Astrocyte of the hippocampus (primary cell): ENCODE measurements around the gene DPF3.

Source experiments
- DNase-seq: peaks from one replicate; pipeline ENCODE4 v3.0.0; 2011; ENCODE audit warnings: low read depth, low spot score

The DPF3 gene

DNA sequence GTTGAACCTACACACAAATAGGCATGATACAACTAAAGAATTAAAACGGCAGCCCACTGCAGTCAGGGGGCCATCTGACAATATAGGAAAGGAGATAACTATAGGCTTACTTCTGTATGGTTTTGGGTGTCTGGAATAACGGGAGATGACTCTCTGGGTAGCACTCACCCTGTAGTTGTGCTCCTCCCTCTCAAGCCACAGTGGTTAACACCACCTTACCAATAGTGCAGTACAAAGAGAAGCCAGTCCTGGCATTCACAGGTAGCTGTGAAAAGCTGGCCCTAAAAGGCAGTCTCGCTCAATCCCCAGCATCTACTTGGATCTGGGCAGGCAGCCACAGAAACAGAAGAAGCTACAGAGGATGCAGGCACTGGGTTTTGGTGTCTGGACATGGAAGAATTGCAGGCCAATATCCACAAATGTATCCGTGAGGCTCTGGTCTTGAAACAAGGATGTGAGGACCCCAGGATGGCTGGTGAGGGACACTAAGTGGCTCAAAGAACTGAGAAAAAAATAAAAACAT lies 93.0 kb downstream of the DPF3 start:
- DNase-seq = no peak

DNA sequence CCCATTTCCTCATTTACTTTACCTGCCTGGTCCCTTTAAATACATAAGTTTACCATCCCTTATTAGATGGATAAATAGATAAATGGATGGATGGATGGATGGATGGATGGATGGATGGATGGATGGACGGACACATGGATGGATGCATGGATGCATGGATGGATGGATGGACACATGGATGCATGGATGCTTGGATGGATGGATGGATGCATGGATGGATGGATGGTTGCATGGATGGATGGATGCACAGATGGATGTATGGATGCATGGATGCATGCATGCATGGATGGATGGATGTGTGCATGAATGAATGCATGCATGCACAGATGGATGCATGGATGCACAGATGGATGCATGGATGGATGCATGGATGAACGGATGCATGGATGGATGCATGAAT lies 93.6 kb downstream of the DPF3 start:
- DNase-seq = no peak

DNA sequence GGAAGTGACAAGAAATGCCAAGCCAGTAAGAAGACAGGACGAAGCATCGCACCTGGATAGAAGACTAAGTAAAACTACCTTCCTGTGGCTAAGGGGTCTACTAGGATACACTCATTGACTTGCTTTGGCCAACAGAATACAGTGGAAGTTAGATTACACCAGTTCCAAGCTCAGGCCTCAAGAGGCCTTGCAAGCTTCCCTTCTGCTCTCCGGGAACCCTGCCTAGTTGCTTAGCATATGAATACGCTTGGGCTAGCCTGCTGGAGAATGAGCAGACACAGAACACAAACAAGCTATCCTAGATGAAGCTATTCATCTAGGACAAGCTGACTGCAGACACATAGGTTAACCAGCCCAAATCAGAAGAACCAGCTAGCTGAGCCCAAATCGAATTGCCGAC lies 97.0 kb downstream of the DPF3 start:
- DNase-seq = peak; percentile 60

DNA sequence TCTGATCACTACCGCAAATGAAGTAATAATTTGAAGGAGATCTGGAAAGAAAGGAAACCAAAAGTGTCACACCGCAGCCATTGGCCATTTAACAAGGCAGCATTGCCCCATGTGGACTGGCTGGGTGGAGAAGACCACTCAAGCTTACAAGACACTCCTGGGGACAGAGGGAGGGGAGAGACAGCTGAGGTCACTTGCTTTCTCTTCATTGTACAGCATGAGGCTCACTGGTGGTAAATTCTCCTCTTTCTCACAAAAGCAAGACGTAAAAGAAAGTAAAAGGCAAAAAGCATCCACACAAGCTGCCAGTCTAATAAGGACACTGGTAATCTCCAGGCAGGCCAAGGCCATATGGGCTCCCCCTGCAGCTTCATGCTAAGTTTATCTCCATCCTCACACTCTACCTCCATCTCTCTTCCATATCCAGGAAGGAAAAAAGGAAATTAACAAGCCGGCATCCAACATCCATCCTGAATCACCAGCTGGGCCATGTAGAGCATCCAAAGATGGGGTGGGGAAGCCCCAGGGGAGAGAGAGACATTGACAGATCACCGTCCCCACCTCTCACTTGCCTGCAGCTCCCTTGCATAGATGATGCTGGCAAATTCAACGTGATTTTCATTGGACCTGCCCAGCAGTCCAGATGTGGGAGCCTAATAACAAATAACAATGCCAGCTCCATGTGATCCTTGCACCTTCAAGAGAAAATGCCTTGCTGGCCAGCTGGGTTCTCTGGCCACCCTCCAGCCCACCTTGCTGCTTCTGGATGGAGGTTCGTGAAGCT lies 100.6 kb downstream of the DPF3 start:
- DNase-seq = no peak

DNA sequence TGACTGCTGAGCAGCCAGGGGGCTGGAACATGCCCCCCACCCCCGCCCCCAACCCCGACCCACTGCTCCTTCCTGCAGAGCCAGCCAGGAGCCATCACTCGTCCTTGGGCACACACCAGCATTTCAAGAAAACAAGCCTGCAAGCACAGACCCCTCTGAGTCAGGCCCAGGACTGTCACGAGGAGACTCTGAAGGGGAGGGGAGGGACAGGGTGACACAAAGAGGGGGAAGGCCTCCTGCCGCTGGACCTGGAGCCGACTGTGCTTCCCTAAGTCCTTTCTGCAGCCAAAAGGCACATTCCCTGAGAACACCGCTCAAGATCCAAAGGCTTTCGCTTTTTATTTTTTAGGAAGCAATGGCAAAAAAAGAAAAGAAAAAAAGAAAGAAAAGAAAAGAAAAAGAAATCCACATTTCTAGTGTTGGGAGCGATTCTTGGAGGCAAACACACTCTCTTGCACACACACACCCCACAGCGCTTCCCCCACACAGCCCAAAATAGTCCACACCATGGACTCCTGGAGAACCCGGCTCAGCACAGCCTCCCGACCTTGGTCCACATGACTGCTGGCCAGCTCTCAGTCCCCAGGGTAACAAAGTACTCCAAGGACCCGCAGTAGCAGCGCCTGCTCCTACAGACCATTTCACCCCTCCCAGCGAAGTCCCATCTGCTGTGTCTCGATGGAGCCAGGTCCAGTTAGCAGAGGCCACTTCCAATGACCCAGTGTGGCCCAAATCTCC lies 101.7 kb downstream of the DPF3 start:
- peak; percentile 63 for DNase-seq

DNA sequence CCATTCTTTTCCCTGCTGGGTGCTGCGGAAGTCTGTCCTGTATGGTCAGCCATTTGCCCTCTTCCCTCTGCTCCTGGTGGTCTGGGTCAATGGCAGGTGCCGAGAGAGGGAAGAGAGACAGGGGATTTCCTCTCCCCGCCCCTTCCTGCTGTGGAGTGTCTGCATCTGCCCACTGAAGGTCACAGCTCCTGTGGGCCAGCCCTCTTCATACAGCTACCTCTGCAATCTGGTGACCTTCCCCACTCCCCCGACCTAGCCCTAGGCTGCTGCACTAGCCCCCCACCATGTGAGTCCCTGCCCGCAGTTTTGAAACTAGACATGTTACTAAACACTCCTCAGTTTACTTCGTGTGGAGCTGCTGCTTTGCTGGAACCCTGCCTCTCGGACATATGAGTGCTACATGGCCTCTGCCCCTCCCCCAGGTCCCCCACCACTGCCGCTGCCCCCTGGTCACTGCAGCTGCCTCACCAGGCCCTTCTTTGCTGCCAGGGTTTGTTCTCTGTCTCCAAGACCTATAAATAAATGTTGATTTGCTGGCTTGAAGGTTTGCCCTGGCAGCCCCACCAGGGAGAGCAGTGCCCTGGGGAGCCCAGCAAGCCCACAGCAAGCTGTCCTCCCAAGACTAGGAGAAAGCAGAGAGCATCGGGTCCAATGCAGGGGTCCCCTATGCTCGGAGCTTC lies 102.9 kb downstream of the DPF3 start:
- DNase-seq = no peak

DNA sequence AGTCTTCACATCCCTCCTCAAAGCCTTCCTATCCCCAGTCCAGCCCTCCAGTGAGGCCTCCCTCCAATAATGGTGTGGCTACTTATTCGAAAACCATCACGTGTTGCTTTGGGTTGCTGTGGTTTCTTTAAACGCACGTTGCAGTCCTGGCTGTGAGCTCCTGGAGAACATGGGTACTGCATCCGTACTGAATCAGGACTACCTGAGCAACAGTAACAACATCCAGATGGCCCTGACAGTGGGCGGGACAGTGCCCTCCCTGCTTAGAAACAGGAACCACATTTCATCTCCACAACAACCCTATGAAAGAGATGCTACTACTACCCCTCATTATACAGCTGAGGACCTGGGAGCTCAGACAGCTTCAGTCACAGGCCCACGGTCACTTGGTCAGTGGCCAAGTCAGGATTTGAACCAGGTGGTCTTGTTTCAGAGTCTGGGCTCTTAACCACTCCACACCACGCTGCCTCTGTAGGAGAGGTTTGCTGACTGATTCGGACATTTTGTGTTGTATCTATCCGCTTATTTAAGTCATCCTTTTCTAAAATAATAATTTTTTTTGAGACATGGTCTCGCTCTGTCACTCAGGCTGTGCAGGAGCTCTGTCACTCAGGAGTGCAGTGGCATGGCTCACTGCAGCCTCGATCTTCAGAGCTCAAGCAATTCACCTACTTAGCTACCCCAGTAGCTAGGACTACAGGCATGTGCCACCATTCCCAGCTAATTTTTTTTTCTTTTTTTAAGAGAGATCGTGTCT lies 104.8 kb downstream of the DPF3 start:
- no peak for DNase-seq

DNA sequence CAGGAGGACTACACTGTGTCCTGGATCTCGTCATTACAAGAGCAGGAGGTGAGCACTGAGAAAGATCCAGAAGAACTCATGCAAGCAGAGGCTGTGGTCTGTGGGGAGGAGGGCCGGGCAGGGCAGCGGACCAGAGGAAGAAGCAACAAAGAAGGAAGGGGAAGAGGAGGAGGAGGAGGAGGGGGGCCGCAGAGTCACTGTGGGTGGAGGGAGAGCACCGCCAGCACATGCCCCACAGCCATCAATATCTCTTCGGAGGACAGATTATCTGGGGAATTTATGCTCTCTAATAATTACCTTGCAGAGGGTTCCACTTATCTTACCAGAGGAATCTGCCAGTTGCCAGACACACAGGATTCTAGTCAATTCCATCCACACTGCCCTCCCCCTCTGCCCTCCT lies 105.6 kb downstream of the DPF3 start:
- DNase-seq = peak; percentile 19

DNA sequence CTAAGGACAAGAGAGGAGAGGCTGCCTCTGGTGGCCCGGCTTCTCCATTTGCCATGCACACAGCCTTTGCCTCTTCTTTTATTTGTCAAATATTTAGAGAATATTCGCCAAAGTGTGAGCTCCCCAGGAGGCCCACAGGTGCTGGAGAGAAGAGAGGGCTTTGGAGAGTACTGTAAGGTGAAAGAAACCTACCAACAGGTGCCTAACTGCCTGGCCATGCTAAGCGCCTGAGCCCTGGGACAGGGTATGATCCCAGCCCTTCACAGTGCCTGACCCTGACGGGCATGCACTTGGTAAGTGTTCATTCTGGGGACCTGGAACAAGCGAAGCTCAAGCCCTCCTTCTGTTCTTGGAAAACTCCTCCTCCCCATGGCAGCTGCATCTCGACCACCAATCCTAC lies 106.1 kb downstream of the DPF3 start:
- no peak for DNase-seq

DNA sequence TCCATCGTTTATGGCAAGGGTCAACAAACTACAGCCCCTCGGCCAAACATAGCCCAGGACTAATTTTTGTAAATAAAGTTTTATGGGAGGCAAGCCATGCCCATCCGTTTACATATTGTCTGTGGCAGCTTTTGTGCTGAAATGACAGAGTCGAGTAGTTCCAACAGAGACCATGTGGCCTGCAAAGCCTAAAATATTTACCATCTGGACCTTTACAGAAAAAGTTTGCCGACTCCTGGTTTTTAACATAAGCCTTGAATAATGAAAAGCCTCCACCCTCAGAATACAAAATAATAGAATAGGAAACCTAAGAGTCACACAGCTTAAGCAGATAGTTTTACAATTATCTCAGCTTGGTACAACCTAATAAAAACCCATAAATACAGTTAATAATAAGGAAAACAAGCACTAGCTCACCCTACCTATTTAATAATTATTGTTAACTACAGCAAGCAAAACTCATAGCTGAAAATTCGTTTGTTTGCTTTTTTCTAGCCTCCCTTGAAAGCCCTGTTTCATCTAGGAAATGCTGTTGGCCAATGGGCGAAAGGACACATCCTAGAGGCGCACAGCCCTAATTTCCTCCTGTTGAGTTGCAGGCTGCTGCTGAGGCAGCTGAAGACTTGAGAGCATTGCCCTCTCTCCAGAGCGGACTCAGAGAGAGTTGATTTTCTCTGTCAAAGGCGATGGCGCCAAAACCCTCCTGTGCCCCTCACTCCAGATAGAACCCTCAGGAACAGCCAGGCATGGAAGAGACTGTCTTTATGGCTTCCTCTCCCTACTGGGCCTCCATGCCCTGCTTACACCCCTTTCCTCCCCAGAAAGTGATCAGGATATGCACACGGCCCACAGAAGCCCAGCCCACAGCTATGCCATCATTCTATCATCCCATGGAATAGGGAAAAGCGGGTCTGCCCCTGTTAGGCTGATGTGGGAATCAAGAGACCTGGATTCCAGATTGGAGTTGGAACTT lies 107.2 kb downstream of the DPF3 start:
- no peak for DNase-seq

DNA sequence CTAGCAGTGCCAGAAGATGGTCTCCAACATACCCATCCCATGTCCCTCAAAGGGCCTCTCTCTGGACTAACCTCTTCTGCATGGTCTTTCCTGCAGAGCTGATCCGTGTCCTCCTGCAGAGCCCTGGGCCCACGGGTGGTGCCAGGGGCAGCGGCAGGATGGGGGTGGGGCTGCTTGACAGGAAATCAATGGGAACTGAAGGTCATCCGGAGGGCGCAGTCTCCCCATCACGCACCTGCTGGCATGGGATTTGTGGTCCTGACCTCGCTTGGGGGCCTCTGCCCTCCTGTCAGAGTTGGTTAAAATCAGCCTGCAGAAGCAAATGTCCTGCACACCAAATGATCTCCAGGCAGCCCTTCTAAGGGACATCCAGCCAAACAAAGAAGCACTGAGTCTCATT lies 110.2 kb downstream of the DPF3 start:
- DNase-seq = no peak

DNA sequence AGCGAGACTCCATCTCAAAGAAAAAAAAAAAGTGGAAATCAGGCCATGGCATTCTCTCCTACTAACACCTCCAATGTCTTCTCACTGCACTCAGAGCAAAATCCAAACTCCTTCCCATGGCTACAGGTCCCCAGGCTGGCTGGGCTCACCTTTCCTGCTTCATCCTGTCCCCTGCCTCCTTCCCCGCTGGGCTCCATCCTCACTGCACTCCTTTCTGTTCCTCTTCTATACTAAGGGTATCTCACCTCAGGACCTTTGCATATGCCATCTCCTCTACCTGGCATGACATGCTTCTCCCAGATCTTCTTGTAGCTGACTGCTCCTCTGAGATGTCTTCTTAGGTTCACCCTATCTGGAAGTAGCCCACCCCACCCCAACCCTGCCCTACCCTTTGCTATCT lies 111.1 kb downstream of the DPF3 start:
- DNase-seq = no peak

DNA sequence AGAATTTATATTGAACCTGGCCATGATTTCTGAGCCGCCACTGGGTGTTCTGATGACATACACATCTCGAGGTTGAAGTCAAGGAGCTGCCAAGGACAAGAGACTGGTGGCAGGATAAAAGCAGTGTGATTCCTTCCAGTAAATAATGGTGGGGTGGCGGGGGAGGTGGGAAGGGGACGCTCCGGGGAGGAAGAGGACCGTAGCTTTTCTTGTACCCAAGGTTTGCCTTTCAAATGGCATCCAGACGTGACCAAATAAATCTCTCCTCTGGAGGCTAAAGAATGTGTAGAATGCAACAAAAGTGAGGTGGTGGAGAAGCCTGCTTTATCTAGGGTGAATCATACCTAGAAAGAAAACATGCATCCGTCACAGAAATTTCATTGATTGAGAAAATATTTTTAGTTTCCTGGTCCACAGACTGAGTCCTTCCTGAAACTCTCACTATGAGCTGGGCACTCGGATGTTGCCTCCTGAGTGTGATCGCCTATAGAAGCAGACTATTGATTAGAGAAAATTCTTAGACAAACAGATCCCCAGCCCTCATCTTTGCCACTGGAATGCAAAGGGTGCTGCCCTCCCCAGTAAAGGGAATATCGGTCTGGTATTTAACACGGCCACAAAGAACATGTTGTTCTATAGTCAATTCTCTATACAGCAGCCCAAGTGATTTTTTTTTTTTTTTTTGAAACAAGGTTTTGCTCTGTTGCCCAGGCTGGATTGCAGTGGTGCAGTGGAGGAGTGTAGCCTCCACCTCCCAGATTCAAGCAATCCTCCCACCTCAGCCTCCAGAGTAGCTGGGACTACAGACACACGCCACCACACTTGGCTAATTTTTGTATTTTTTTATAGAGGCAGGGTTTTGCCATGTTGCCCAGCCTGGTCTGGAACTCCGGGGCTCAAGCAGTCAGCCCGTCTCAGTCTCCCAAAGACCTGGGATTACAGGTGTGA lies 112.1 kb downstream of the DPF3 start:
- peak; percentile 88 for DNase-seq

DNA sequence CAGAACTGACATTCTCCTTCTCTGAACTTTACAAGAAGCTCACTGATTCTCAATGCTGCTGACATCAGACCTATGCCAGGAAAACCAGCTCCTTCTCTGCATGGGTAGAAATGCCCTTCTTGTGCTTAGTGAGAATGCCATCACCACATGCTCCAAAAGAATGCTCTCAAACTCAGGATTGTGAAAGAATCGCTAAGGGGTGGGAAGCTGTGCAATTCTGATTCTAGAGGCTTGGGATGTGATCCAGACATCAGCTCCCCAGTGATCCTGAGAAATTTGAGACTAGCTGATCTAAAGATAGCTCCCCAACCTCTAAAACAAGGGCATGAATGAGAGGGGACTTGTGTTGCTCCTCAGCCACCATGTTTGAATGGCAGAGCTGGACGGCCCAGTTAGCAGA lies 113.2 kb downstream of the DPF3 start:
- peak; percentile 71 for DNase-seq

DNA sequence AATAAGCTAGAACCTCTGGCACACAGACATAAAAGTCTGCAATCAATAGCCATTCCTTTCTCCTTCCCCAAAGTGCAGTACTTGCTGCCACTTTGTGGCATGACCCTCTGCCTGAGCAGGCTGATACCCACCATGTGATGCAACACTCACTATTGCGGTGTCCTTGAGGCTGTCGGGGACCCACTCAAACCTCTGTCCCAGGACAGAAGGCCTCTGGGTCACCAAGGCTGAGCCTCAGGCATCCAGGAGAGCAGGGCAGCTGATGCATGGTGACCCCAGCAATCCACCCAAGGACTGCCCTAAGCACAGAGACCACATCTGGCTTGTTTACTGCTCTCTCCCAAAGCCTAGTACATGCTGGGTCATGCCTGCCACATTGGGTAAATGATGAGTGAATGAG lies 114.2 kb downstream of the DPF3 start:
- DNase-seq = no peak

DNA sequence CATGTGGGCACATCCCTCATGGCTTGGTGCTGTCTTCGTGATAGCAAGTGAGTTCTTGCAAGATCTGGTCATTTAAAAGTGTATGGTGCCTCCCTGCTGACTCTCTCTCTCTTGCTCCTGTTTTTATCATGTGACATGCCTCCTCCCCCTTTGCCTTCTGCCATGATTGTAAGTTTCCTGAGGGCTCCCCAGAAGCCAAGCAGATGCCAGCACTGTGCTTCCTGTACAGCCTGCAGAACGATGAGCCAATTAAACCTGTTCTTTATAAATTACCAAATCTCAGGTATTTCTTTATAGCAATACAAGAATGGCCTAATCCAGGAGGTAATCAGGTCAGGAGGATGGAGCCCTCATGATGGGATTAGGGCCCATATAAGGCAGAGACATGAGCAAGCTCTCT lies 116.3 kb downstream of the DPF3 start:
- no peak for DNase-seq

DNA sequence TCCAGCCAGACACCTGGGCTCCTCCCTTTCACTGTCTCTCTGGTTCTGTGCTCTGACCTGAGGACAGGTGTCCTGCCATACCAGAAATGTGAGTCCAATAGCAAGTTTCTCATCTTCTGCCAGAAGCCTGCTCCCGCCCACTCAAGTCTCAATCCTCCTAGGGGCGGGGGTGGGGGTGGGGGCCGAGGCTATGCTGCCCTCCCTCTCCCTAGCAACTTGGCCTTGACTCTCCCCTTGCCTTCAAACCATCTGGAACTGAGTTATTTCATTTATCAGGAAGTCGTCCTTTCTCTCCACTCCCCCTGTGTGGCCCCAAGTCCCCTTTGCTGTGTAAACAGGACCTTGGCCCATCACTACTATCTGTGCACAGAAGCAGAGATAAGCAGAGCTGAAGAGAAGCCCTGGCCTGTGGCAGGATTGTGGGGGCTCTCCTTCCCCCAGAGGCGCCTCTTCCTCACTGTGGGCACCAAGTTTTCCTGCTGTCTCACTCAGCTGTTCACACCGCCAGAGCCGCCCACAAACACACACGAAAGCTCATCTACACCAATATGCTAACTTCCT lies 117.1 kb downstream of the DPF3 start:
- DNase-seq = no peak

DNA sequence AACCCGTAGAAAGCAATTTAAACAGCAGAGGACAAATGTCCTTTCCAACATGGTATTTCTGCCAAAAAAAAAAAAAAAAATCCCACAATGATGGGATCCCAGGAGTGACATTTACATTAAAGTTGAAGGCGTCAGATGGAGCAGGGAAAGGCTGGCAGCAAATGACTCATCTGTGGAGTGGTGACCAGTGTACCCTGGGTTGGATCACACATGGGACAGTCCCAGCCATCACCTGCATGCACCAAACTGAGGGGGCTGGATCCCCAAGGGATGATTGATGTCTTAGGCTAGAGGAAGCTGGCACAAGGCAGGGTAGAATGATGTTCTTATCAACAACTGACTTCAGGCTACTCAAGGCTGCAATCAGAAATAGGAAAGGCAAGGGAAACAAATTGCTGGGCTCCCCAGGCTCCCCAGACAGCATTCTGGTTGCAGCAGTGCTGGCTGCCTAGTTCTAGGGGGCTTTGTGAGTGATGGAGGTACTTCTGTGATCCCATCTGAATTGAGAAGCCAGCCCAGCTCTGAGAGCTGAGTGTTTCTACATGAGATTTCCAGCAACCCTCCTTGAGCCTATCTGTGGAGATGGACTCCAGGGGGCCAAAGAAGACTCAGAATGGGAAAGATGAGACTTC lies 117.9 kb downstream of the DPF3 start:
- DNase-seq = no peak
